KG1 (cell line): ENCODE measurements around the gene EYS.

Experiments used
- DNase-seq: peaks from one replicate; lab custom pipeline; 2025; lab: John Stamatoyannopoulos, UW

The EYS gene

GRCh38 chr6:65221153-65221552 lies 485.9 kb downstream of the EYS start:
- DNase-seq = no peak

DNA sequence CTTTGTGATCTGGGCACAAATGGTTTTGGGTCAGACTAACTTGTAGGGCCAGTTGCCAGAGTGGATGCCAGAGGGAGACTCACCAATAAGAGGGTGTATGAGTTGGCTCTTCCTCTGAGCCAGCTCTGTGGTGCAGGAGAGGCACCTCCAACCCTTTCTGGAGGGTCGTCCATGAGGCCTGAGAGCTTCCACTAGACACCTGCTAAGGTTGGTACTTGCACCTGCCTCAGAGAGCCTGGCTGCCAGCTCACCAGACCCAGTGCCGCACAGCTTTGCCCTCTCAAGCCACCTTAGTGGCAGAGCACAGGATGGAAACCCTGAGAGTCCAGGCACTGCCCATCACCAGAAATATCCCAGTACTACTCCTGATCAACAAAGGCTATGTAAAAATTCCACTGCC lies 504.3 kb downstream of the EYS start:
- no peak for DNase-seq

DNA sequence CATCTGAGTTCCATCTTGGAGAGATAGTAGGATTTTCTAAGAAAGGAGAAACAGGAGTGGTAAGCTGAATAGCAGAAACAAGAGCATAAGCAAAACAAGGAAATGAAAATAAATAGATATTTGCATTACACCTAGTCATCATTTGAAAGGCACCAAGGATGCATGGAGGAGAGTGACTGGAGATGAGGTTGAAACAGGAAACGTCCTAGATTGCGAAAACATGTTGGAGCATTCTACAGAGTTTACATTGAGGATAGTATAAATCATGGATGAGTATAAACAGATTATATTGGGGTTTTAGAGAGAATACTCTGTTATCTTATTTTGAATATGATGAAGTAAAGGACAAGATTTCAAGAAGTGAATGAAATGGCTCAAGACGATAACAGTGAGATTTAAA lies 507.3 kb downstream of the EYS start:
- no peak for DNase-seq

- no peak for DNase-seq
Observed at GRCh38 chr6:65199121-65199520, 507.9 kb downstream of the EYS start.

GRCh38 chr6:65191471-65191870 lies 515.6 kb downstream of the EYS start:
- DNase-seq = no peak

DNA sequence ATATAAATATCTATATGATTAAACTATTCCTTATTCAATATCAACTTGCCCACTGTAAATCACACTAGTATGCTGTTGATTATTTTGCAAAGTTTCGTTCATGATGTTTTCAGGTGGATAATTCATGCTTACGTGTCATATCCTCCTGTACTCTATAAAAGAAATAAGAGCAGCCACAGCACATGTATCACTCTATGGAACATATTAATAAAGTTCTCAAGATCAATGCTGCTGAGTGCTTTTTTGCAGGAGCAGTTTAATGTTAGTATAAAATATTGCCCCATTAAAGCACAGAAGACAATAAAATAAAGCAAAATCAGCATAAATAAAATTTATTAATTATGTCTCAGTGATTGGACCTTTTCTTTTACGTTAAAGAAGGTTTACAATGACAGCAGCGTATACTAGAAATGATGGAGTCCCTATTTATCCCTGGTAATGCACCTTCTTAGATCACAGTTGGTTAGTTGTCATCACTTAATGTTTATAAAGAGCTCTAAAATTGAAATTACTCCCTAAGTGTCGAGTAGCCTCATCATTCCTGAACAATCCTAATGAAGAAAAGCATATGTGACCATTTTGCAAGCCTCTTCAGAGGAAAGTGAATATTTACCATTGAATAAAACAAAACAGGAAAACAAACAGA lies 517.7 kb downstream of the EYS start:
- no peak for DNase-seq

- no peak for DNase-seq
Observed at GRCh38 chr6:65186826-65187225, 520.2 kb downstream of the EYS start.

DNA sequence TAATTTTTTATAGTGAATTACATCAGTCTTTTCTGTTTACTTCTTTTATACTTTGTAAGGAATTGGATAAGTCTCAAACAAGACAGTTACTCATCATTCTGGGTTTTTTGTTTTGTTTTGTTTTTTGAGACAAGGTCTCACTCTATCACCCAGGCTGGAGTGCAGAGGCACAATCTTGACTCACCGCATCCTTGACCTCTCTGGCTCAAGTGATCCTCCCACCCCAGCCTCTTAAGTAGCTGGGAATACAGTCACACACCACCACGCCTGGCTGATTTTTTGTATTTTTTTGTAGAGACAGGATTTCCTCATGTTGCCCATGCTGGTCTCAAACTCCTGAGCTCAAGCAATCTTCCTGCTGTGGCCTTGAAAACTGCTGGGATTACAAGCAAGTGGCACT lies 524.3 kb downstream of the EYS start:
- DNase-seq = no peak

- DNase-seq = no peak
Observed at GRCh38 chr6:65170273-65170672, 536.8 kb downstream of the EYS start.

- no peak for DNase-seq
Observed at GRCh38 chr6:65161661-65162060, 545.4 kb downstream of the EYS start.

DNA sequence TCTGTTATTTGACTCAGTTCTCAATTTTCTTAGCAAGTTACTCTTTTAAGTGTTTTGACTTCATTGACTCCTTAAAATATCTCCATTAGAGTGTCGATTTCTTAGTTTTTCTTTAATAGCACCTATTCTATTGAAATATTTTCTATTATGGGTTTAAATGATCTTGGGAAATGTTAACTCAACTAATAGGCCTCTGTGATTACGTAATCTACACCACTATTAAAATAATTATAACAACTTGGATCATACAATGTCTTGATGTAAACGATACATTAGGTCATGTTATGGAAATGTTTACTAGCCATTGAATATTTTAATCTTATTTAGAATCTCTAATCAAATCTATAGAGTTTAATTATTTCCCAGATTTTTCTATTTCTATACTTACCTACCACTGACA lies 550.0 kb downstream of the EYS start:
- DNase-seq = no peak

DNA sequence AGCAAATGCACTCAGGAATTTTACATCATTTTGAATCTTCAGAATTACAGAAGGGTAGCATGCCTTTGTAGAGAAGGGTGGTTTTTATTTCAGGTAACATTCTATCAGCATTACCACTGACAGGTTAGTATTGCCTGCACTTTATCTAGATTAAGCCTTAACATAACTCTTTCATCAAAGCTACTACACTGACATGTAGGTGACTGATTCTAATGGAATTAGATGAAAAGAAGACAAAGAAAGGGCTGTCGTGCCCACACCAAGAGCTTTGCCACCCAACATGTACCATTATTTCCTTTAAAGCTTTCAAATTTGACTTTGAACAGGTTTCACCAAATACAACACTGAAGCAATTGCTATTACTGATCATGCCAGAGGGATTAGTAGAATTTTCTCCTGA lies 551.9 kb downstream of the EYS start:
- no peak for DNase-seq

DNA sequence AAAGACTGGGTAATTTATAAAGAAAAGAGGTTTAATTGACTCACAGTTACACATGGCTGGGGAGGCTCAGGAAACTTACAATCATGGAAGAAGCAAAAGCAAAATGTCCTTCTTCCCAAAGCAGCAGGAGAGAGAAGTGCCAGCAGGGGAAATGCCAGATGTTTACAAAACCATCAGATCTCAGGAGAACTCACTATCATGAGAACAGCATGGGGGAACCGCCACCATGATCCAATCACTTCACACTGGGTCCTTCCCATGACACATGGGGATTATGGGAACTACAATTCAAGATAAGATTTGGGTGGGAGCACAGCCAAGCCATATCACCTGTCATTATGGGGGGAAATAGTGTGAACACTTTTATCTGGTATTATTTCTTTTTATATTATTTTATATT lies 557.2 kb downstream of the EYS start:
- DNase-seq = no peak

- DNase-seq = no peak
Observed at GRCh38 chr6:65148839-65149238, 558.2 kb downstream of the EYS start.

- no peak for DNase-seq
Observed at GRCh38 chr6:65135567-65135966, 571.5 kb downstream of the EYS start.

DNA sequence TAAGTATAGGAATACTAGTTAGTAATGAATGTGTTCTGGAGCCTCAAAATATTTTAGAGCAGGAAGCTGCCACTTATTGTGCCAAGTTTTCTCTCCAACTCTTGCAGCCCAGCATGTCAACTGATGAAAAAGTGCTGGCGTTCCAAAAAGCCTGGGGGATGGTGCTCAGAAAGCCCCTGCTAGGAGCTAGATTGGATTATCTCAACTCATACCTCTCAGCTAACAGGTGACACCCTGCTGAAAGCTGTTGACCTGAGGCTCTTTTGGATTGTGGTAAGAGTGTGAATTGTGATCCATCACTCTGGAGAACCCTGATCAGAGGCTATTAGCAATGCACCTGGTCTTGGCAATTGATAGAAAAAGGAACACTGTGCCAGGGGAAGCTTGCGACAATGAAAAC lies 580.4 kb downstream of the EYS start:
- no peak for DNase-seq

DNA sequence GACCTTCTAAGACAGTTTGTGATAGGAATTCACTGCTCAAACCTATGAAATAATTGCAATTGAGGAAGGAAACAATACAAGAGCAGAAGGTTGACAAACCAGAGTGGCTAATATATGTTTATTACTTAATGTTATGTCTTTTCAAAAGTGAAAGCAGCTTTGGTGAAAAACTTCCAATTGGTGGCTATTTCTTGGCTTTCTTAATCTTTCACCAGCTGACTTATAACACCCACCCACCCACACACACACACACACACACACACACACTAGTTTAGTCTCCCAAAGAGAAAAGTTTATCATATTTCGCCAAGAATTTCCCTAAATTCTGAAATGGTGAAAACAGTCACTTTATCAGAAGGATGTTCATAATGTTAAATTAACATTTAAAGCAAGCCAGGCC lies 583.5 kb downstream of the EYS start:
- DNase-seq = no peak

DNA sequence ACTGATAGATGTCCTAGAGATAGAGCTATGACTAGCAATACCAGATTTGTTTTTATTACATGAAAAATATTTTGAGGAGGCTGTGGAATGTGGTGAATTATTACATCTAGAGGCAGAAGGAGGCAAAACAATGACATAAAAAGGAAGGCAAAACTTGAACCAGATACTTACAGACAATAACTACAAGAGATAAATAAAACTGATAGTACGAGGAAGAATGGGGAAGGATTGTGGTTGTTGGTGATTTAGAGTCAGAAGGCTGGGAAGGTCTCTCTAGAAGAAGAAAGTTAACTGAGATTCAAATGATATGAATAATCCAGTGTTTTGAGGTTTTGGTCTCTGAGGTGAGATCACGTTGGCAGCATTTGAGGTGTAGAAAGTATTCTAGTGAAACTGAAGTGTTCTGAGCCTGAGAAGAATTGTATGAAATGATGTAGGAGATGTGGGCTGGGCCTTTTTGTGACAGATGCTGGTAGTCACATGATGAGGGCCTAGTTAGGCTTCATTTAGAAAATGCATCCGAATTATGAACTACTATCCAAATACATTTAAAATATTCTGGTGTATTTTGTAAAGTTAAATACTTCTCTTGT lies 589.1 kb downstream of the EYS start:
- no peak for DNase-seq

DNA sequence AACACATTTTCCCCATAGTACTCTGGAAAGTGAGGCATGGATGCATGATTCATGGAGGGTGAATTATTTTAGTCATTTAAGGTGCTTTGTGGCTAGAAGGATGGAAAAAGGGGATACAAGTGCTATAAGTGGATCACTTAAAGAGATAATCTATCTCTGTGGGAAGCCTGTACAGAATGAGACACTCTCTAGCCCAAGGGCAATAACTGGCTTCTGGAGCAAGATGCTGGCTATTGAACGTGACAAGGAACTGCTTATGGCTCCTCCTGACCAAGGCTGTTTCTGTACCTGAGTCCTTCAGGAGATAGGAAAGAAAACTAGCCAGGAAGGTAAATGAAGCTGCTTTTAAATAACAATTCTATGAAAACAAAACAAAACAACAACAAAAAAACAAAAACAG lies 590.7 kb downstream of the EYS start:
- DNase-seq = no peak

- no peak for DNase-seq
Observed at GRCh38 chr6:65113581-65113980, 593.4 kb downstream of the EYS start.

DNA sequence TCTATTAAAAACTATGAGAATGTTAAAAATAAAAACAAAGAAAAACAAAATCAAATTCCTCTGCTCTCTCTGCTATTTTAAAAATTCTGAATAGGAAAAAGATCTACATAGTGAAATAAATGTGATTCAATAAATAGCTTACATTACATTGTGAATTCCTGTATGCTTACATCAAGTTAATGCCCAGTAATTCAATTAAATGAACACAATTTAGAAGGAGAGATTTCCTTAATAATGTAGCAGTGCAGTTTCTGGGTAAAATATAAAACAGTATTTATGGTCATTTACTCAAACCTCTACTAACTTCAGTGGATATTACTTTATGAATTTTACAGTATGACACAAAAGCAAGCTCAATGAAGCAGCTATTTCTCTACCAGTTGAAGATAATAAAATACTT lies 594.6 kb downstream of the EYS start:
- no peak for DNase-seq

GRCh38 chr6:65110031-65110430 lies 597.0 kb downstream of the EYS start:
- DNase-seq = no peak

GRCh38 chr6:65098349-65098748 lies 608.7 kb downstream of the EYS start:
- DNase-seq = no peak

DNA sequence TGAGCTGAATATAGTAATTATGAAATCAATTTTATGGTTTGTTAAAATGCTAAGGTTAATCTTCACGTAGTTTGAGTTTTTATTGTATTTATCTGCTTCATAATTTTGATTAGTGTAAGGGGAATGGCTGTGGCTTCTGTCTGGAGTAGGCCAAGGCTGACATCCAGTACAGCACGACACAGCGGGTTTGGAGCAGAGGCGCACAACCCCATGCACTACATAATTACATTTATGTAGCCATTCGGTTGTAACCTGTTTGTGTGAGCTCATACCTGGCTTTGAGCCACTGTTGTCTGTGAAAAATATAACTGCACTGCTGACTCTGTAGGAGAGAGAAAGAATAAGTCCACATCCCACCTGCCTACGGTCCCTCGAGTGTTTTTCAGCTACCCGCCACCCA lies 615.5 kb downstream of the EYS start:
- DNase-seq = no peak
